ENCODE measurements around the gene PLA2G12A.

The PLA2G12A gene

DNA sequence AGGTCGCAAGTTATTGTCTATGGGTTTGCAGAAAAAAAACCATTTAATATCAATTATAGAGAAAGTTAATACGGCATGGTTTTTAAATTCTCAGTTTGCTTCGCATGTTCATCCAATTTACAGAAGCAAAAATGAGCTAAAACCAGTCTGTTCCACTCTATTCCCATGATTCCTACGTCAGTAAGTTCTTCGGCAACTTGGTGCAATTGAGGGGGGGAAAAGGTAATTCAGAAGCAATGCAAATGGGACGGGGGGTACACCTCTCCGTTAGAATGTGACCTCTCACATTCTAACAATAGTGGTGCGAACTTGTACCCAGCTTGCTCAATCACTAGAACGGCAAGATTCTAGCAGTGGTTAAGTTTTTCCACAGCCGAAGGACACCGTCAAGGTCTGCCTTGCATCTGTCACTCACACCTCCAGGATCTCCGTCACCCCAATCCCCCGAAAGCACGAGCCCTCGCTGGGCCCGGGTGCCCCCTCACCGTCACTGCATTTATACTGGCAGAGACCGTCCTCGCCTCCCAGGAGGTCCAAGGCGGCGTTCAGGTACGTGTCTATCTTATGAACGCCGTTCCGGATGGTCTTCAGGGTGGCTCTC is 653 bp downstream of the PLA2G12A start:
- H4K20me1 ChIP-seq (ENCODE audit: insufficient read depth, low read length), result no peaks in the 10 kb centered on the region
- H3K27me3 ChIP-seq (replicated peaks; ENCODE audit: insufficient read depth, low read length), result no peaks in the 10 kb centered on the region
- H3K9me2 ChIP-seq (replicated peaks; ENCODE audit: insufficient read depth, low read length), result no peaks in the 10 kb centered on the region
- peaks cover 48% of the 10 kb centered on the region for H3K79me2 ChIP-seq (ENCODE audit: low read length)
- no peaks in the 10 kb centered on the region for H3F3A ChIP-seq (ENCODE audit: insufficient read depth, low read length)
- peaks cover 10% of the 10 kb centered on the region; the same call in 1 of the 2 replicates for H3K4me1 ChIP-seq (ENCODE audit: low read length)
- H3K9me3 ChIP-seq (replicated peaks; ENCODE audit: insufficient read depth, low read length), result no peaks in the 10 kb centered on the region
- DNase-seq, result no peak
- TF ChIP-seq, protein P1, sequence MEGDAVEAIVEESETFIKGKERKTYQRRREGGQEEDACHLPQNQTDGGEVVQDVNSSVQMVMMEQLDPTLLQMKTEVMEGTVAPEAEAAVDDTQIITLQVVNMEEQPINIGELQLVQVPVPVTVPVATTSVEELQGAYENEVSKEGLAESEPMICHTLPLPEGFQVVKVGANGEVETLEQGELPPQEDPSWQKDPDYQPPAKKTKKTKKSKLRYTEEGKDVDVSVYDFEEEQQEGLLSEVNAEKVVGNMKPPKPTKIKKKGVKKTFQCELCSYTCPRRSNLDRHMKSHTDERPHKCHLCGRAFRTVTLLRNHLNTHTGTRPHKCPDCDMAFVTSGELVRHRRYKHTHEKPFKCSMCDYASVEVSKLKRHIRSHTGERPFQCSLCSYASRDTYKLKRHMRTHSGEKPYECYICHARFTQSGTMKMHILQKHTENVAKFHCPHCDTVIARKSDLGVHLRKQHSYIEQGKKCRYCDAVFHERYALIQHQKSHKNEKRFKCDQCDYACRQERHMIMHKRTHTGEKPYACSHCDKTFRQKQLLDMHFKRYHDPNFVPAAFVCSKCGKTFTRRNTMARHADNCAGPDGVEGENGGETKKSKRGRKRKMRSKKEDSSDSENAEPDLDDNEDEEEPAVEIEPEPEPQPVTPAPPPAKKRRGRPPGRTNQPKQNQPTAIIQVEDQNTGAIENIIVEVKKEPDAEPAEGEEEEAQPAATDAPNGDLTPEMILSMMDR (IDR thresholded peaks at IDR 0.05; ENCODE audit: low read length), result no peak
- no peak for TF ChIP-seq EZH2phosphoT487 (IDR thresholded peaks at IDR 0.05; ENCODE audit: low read length)
- peak overlapping the region; percentile 76 for H3K4me3 ChIP-seq (ENCODE audit: low read length)
- peak overlapping the region; percentile 87 for H3K4me2 ChIP-seq (ENCODE audit: low read depth, low read length)
- peak overlapping the region; percentile 73 for H2AFZ ChIP-seq (ENCODE audit: low read length)
- peak overlapping the region; percentile 79 for H3K9ac ChIP-seq (ENCODE audit: low read length)
- peak overlapping the region; percentile 57; the same call in 1 of the 2 replicates for H3K27ac ChIP-seq (ENCODE audit: low read length)
- H3K36me3 ChIP-seq (replicated peaks; ENCODE audit: insufficient read depth, low read length), result no peaks in the 10 kb centered on the region

DNA sequence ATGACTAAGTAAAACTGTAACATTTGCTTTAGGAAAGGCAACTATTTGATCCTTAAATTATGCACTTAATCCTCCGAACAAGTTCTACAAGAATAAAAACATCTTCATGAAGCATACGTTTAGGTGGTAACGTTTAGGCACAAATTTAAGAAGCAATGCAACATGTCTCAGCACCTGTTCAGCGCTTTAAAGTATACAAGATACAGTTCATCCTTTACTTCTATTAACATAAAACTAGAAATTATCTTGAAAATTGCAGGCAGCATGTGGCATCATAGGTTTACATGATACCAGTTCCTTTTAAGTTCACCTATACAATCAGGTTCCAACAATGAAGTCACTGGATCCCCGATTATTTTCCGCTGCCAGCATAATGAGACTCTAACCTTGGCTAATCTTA is 1.5 kb downstream of the PLA2G12A start:
- Histone ChIP-seq H3K27ac (ENCODE audit: low read length) (no peak overlapping the region), H3K9me2 (replicated peaks; ENCODE audit: insufficient read depth, low read length) (no peaks in the 10 kb centered on the region), H3K27me3 (replicated peaks; ENCODE audit: insufficient read depth, low read length) (no peaks in the 10 kb centered on the region), H2AFZ (ENCODE audit: low read length) (no peak overlapping the region), H3K4me3 (ENCODE audit: low read length) (peak overlapping the region; percentile 76), H3K9me3 (replicated peaks; ENCODE audit: insufficient read depth, low read length) (no peaks in the 10 kb centered on the region), H3K4me2 (ENCODE audit: low read depth, low read length) (peak overlapping the region; percentile 87), H3K36me3 (replicated peaks; ENCODE audit: insufficient read depth, low read length) (no peaks in the 10 kb centered on the region), H3K4me1 (ENCODE audit: low read length) (peaks cover 10% of the 10 kb centered on the region; the same call in 1 of the 2 replicates), H3K79me2 (ENCODE audit: low read length) (peaks cover 48% of the 10 kb centered on the region), H3K9ac (ENCODE audit: low read length) (no peak overlapping the region), H3F3A (ENCODE audit: insufficient read depth, low read length) (no peaks in the 10 kb centered on the region), H4K20me1 (ENCODE audit: insufficient read depth, low read length) (no peaks in the 10 kb centered on the region)
- DNase-seq, result no peak
- TF ChIP-seq EZH2 (optimal IDR thresholded peaks at IDR 0.05; ENCODE audit: low read depth, low read length), result no peak
- no peak for TF ChIP-seq EZH2phosphoT487 (IDR thresholded peaks at IDR 0.05; ENCODE audit: low read length)
- TF ChIP-seq, protein P1 (IDR thresholded peaks at IDR 0.05; ENCODE audit: low read length), result no peak

DNA sequence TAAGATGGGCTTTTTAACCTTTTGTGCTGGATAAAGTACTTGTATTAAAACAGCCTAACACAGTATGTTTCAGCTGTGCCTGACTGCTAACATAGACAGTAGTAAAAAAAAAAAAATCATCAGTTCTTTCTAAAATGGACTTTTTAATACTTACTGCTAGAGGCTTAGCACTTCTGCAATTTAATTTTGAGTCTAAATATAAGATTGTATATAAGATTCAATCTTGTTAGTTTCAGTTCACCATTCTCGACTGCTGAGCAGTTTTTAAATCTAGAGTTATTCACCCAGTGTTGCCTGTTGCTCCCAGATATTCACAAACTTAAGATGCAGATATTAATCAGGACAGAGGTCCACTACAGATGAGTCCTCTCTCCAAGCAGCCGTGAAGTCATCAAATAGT is 6.8 kb downstream of the PLA2G12A start:
- H3K4me3 ChIP-seq (ENCODE audit: low read length), result no peak overlapping the region
- peaks cover 2% of the 10 kb centered on the region; the same call in 1 of the 2 replicates for H3K4me1 ChIP-seq (ENCODE audit: low read length)
- no peak overlapping the region for H3K4me2 ChIP-seq (ENCODE audit: low read depth, low read length)
- H3F3A ChIP-seq (ENCODE audit: insufficient read depth, low read length), result no peaks in the 10 kb centered on the region
- H3K79me2 ChIP-seq (ENCODE audit: low read length), result peaks cover 60% of the 10 kb centered on the region
- no peaks in the 10 kb centered on the region for H3K36me3 ChIP-seq (replicated peaks; ENCODE audit: insufficient read depth, low read length)
- H3K9me2 ChIP-seq (replicated peaks; ENCODE audit: insufficient read depth, low read length), result no peaks in the 10 kb centered on the region
- H3K9ac ChIP-seq (ENCODE audit: low read length), result no peak overlapping the region
- DNase-seq, result no peak
- no peaks in the 10 kb centered on the region for H3K27me3 ChIP-seq (replicated peaks; ENCODE audit: insufficient read depth, low read length)
- TF ChIP-seq, protein P1 (IDR thresholded peaks at IDR 0.05; ENCODE audit: low read length), result no peak
- TF ChIP-seq EZH2 (optimal IDR thresholded peaks at IDR 0.05; ENCODE audit: low read depth, low read length), result no peak
- TF ChIP-seq EZH2phosphoT487 (IDR thresholded peaks at IDR 0.05; ENCODE audit: low read length), result no peak
- H3K9me3 ChIP-seq (replicated peaks; ENCODE audit: insufficient read depth, low read length), result no peaks in the 10 kb centered on the region
- no peaks in the 10 kb centered on the region for H4K20me1 ChIP-seq (ENCODE audit: insufficient read depth, low read length)
- no peak overlapping the region for H3K27ac ChIP-seq (ENCODE audit: low read length)
- no peak overlapping the region for H2AFZ ChIP-seq (ENCODE audit: low read length)
